ENCODE measurements around the gene KLHL29. TPM values are rescaled to one million over a fixed set of nuclear protein-coding genes. Genes with fewer than 3 reads are reported as not detected.

KLHL29 gene
- total RNA-seq, 1 experiment from 2014 or later, result 2.6 TPM

GRCh38 chr2:23469142-23469540, 84.2 kb downstream of the KLHL29 start:
- Histone ChIP-seq H3K27ac (ENCODE audit: low read length) (no peak overlapping the region), H3K4me2 (ENCODE audit: low read length) (no peak overlapping the region), H3K9ac (ENCODE audit: low read length) (no peak overlapping the region), H3F3A (ENCODE audit: low read length, unreplicated experiment) (no peaks in the 10 kb centered on the region), H3K27me3 (ENCODE audit: low read length) (no peaks in the 10 kb centered on the region), H2AFZ (ENCODE audit: low read length) (no peak overlapping the region), H3K4me1 (ENCODE audit: insufficient read depth, low read length) (no peaks in the 10 kb centered on the region), H3K36me3 (ENCODE audit: low read depth, low read length) (no peaks in the 10 kb centered on the region), H3K4me3 (ENCODE audit: low read length) (no peak overlapping the region), H3K79me2 (ENCODE audit: low read length) (no peaks in the 10 kb centered on the region), H3K9me2 (replicated peaks; ENCODE audit: low read length) (no peaks in the 10 kb centered on the region), H3K9me3 (ENCODE audit: low read length) (no peaks in the 10 kb centered on the region), H4K20me1 (ENCODE audit: low read length) (no peaks in the 10 kb centered on the region)
- TF ChIP-seq, protein P1, sequence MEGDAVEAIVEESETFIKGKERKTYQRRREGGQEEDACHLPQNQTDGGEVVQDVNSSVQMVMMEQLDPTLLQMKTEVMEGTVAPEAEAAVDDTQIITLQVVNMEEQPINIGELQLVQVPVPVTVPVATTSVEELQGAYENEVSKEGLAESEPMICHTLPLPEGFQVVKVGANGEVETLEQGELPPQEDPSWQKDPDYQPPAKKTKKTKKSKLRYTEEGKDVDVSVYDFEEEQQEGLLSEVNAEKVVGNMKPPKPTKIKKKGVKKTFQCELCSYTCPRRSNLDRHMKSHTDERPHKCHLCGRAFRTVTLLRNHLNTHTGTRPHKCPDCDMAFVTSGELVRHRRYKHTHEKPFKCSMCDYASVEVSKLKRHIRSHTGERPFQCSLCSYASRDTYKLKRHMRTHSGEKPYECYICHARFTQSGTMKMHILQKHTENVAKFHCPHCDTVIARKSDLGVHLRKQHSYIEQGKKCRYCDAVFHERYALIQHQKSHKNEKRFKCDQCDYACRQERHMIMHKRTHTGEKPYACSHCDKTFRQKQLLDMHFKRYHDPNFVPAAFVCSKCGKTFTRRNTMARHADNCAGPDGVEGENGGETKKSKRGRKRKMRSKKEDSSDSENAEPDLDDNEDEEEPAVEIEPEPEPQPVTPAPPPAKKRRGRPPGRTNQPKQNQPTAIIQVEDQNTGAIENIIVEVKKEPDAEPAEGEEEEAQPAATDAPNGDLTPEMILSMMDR (conservative IDR thresholded peaks at IDR 0.05; ENCODE audit: low read depth, low read length), result no peak
- no peak for TF ChIP-seq EZH2phosphoT487 (IDR thresholded peaks at IDR 0.05; ENCODE audit: borderline replicate concordance, low read length)
- TF ChIP-seq EZH2 (IDR thresholded peaks at IDR 0.05; ENCODE audit: low read length, unreplicated experiment), result no peak
- no peak for DNase-seq
- intact Hi-C loops (cut with micrococcal nuclease), result no loop called here
- no peak for ATAC-seq
- CTCF ChIA-PET, result no interaction called here
- POLR2A ChIA-PET (ENCODE audit: unreplicated experiment), result no interaction called here
- BruUV-seq (replicated peaks), result no TSS peak

DNA sequence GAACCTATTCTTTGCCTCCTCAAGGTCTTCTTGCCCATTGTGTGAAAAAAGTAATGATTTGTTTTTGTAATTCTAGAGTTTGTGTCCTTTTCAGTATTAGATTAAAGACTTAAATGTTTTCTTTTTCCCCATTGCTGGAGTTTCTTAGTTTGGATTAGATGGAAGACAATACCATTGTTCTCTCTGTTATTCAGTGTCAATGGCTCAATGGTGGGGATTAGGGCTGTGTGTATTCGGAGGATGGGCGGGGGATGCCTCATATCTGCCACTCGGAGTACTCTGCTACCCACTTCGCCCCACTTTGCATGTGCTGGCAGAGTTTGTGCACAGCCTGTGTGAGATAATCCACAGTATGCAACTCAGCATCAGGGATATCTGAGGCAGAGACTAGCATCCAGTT, 90.1 kb downstream of the KLHL29 start:
- Histone ChIP-seq H3F3A (ENCODE audit: low read length, unreplicated experiment) (no peaks in the 10 kb centered on the region), H3K9ac (ENCODE audit: low read length) (no peak overlapping the region), H3K27ac (ENCODE audit: low read length) (no peak overlapping the region), H2AFZ (ENCODE audit: low read length) (no peak overlapping the region), H3K36me3 (ENCODE audit: low read depth, low read length) (no peaks in the 10 kb centered on the region), H3K4me3 (ENCODE audit: low read length) (no peak overlapping the region), H3K4me1 (ENCODE audit: insufficient read depth, low read length) (no peaks in the 10 kb centered on the region), H3K9me2 (replicated peaks; ENCODE audit: low read length) (no peaks in the 10 kb centered on the region), H4K20me1 (ENCODE audit: low read length) (no peaks in the 10 kb centered on the region), H3K27me3 (ENCODE audit: low read length) (no peaks in the 10 kb centered on the region), H3K79me2 (ENCODE audit: low read length) (no peaks in the 10 kb centered on the region), H3K4me2 (ENCODE audit: low read length) (no peak overlapping the region), H3K9me3 (ENCODE audit: low read length) (no peaks in the 10 kb centered on the region)
- POLR2A ChIA-PET (ENCODE audit: unreplicated experiment), result no interaction called here
- DNase-seq, result no peak
- BruUV-seq (replicated peaks), result no TSS peak
- CTCF ChIA-PET, result no interaction called here
- no peak for ATAC-seq
- TF ChIP-seq EZH2phosphoT487 (IDR thresholded peaks at IDR 0.05; ENCODE audit: borderline replicate concordance, low read length), result no peak
- TF ChIP-seq, protein P1 (conservative IDR thresholded peaks at IDR 0.05; ENCODE audit: low read depth, low read length), result no peak
- TF ChIP-seq EZH2 (IDR thresholded peaks at IDR 0.05; ENCODE audit: low read length, unreplicated experiment), result no peak
- intact Hi-C loops (cut with micrococcal nuclease), result no loop called here

GRCh38 chr2:23475473-23475872, 90.5 kb downstream of the KLHL29 start:
- DNase-seq (no peak), ATAC-seq (no peak)
- no peaks in the 10 kb centered on the region for H4K20me1 ChIP-seq (ENCODE audit: low read length)
- POLR2A ChIA-PET (ENCODE audit: unreplicated experiment), result no interaction called here
- no peaks in the 10 kb centered on the region for H3K27me3 ChIP-seq (ENCODE audit: low read length)
- BruUV-seq (replicated peaks), result no TSS peak
- no peaks in the 10 kb centered on the region for H3F3A ChIP-seq (ENCODE audit: low read length, unreplicated experiment)
- H3K36me3 ChIP-seq (ENCODE audit: low read depth, low read length), result no peaks in the 10 kb centered on the region
- no peaks in the 10 kb centered on the region for H3K79me2 ChIP-seq (ENCODE audit: low read length)
- CTCF ChIA-PET, result no interaction called here
- H3K4me1 ChIP-seq (ENCODE audit: insufficient read depth, low read length), result no peaks in the 10 kb centered on the region
- intact Hi-C loops (cut with micrococcal nuclease), result no loop called here
- no peak overlapping the region for H2AFZ ChIP-seq (ENCODE audit: low read length)
- H3K4me3 ChIP-seq (ENCODE audit: low read length), result no peak overlapping the region
- no peak for TF ChIP-seq EZH2phosphoT487 (IDR thresholded peaks at IDR 0.05; ENCODE audit: borderline replicate concordance, low read length)
- TF ChIP-seq, protein P1 (conservative IDR thresholded peaks at IDR 0.05; ENCODE audit: low read depth, low read length), result no peak
- TF ChIP-seq EZH2 (IDR thresholded peaks at IDR 0.05; ENCODE audit: low read length, unreplicated experiment), result no peak
- no peaks in the 10 kb centered on the region for H3K9me2 ChIP-seq (replicated peaks; ENCODE audit: low read length)
- H3K27ac ChIP-seq (ENCODE audit: low read length), result no peak overlapping the region
- H3K4me2 ChIP-seq (ENCODE audit: low read length), result no peak overlapping the region
- no peak overlapping the region for H3K9ac ChIP-seq (ENCODE audit: low read length)
- H3K9me3 ChIP-seq (ENCODE audit: low read length), result no peaks in the 10 kb centered on the region
